Stimulated activated CD4-positive, alpha-beta T cell treated with anti-CD3 and anti-CD28 coated beads, Interleukin-4, amount 100 ng/mL, for 4 hours (primary cell): ENCODE data around the gene DUSP9.

Source experiments
- DNase-seq, 2 experiments: peaks; one replicate each; pipeline ENCODE4 v3.0.0-alpha.2; 2020

Gene DUSP9

DNA sequence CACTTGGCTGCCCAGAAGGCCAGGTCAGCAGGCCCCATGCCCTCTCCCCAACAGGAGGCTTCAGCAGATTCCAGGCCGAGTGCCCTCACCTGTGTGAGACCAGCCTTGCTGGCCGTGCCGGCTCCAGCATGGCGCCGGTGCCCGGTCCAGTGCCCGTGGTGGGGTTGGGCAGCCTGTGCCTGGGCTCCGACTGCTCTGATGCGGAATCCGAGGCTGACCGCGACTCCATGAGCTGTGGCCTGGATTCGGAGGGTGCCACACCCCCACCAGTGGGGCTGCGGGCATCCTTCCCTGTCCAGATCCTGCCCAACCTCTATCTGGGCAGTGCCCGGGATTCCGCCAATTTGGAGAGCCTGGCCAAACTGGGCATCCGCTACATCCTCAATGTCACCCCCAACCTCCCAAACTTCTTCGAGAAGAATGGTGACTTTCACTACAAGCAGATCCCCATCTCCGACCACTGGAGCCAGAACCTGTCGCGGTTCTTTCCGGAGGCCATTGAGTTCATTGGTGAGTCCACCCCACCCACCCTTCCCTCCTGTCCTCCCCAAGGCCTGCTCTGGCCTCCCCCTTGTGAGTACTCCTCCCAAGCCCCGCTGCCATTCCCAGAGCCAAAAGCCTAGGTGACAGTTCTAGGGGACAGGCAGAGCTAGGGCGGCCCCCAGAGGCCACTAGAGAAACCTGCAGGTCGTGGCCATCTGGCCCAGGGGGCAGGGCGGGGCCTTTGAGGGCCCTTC, 2.3 kb downstream of the DUSP9 start:
- DNase-seq: peak in 1 of 2 experiments; percentile 18

DNA sequence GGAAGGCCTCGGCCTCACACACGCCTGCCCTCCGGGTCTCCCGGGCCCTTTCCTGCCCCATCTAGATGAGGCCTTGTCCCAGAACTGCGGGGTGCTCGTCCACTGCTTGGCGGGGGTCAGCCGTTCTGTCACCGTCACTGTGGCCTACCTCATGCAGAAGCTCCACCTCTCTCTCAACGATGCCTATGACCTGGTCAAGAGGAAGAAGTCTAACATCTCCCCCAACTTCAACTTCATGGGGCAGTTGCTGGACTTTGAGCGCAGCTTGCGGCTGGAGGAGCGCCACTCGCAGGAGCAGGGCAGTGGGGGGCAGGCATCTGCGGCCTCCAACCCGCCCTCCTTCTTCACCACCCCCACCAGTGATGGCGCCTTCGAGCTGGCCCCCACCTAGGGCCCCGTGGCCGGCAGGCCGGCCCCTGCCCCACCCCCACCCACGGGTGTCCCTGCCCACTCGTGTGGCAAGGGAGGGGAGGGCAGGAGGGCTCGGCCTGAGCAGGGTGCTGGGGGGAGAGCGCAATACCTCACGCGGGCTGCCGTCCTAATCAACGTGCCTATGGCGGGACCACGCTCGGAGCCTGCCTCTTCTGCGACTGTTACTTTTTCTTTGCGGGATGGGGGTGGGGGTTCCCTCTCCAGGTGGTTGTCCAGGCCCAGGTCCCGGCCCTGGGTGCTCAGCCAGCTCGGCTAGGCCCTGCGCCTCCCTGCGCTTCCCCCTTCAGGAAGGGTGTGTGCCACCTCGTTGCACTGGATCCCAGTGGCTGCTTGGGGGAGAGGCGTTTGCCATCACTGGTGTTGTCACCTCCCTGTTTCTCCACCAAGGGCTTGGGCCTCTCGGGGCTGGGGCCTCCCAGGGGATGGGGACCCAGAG, 3.1 kb downstream of the DUSP9 start:
- DNase-seq: no peak

GRCh38 chrX:153650959-153651358, 4.0 kb downstream of the DUSP9 start:
- no peak for DNase-seq

GRCh38 chrX:153651540-153652079, 4.6 kb downstream of the DUSP9 start:
- DNase-seq: no peak

- no peak for DNase-seq
Observed at GRCh38 chrX:153653556-153653955, 6.6 kb downstream of the DUSP9 start.

- no peak for DNase-seq
Observed at GRCh38 chrX:153657161-153657560, 10.2 kb downstream of the DUSP9 start.

- no peak for DNase-seq
Observed at GRCh38 chrX:153659268-153659667, 12.3 kb downstream of the DUSP9 start.

GRCh38 chrX:153662266-153662665, 15.3 kb downstream of the DUSP9 start:
- peak; percentile 41 to 58 for DNase-seq

DNA sequence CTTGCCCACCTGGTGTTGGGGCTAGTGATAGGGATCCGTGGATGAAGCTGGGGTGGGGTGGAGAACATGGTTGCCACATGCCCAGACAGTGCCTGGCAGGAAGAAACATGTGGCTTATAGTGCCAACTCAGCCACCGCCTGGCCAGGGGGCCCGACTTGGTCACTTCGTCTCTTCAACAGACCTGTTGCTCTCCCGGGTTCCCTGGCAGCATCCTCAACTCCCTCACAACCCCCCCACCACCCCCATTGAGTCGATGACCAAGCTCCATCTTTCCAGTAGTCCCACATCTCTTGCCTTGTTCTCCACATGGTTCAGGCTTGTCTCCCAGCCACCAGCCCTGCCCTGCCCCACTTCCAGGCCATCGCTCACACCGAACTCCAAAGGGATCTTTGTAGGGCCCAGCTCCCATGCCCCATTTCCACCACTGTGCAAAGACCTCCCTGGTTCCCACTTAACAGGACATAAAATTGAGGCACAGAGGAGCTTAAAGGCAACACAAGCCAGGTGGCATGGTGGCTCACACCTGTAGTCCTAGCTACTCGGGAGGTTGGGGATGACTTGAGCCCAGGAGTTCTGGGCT, 18.8 kb downstream of the DUSP9 start:
- no peak for DNase-seq

DNA sequence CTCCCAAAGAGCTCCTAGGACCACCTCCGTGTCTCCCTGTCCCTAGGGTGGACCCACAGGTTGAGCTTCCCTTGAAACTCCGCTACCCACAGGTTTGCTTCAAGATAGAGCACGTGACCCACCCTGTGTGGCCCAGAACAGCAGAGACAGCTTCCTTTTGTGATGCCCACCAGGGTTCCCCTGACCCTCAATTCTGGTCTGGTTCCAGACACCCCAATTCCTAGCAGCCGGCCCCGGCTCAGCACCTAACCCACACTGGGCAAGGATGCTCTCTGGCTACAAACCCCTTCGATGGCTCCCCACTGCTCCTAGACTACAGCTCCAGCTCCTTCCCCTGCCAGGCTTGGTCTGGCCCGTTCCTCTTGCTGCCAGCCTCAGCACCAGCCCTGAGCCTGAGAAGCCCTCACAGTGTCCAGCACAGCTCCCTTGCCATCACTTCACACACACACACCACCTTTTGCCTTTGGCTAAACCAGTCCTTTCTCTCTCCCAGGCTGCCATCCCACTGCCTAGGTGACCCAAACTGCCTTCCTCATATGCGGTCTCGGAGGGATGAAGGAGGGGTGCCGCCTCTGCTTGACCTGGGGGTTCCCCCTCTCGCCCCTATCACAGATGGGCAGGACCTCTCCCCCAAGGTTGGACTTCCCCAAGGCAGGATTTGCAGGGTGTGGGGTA, 20.4 kb downstream of the DUSP9 start:
- DNase-seq: no peak

- peak; percentile 63 to 74 for DNase-seq
Observed at GRCh38 chrX:153667956-153668396, 21.0 kb downstream of the DUSP9 start.

GRCh38 chrX:153668423-153669173, 21.6 kb downstream of the DUSP9 start:
- no peak for DNase-seq

- peak in 1 of 2 experiments; percentile 53 for DNase-seq
Observed at GRCh38 chrX:153669174-153669890, 22.3 kb downstream of the DUSP9 start.

- no peak for DNase-seq
Observed at GRCh38 chrX:153669901-153670731, 23.1 kb downstream of the DUSP9 start.

GRCh38 chrX:153670748-153671588, 24.0 kb downstream of the DUSP9 start:
- no peak for DNase-seq

DNA sequence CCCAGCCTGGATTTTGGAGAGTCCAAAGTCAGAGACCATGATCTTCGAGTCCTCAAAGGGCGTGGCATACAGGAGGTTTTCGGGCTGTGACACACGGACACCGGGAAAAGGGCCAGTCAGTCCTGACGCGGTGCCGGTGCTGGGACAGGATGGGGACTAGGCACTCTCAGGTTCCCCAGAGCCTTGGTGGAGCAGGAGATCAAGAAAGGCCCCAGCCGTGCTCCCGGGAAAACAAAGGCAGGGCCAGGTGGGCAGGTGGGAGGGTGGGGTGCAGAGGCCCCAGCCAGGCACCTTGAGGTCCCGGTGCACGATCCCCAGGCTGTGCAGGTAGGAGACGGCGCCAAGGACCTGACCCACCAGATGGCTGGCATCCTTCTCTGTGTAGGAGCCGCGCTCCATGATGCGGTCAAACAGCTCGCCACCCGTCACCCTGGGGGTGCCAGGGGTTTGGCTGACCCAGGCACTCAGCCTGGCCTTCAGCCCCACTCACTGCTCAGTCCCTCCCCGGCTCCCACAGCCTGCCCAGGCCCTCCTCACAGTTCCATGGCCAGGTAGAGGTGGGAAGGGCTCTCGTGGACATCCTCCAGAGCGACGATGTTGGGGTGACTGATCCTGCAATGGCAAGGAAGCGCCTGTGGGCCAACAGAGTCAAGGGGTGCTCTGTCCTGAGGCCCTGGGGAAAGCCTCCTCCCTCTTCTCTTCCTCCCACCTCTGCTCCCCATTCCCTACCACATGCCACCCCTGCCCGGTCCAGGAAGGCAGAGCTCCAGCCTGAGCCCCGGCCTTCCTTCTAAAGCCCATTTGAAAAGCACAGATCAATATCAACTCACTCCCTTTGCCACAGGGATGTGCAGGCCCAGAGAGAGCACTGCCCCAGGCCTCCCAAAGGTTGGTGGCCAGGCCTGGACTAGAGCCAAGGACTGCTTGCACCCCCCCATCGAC, 24.9 kb downstream of the DUSP9 start:
- no peak for DNase-seq

- DNase-seq: peak in 1 of 2 experiments; percentile 28
Observed at GRCh38 chrX:153672531-153673427, 25.8 kb downstream of the DUSP9 start.
